Activated B cell treated with CpG ODN at 0.5 μM for 24 hours (primary cell): ENCODE measurements around the gene TSPAN31. TPM values are rescaled to one million over a fixed set of nuclear protein-coding genes. Genes with fewer than 3 reads are reported as not detected.

ENCODE experiments used
- ATAC-seq: fragments of 200-7000 bp; cut with Tn5 transposase; one replicate; pipeline ENCODE4 v1.10.0; 2021; ENCODE audit warnings: low read depth, mild to moderate bottlenecking, moderate library complexity
- CTCF ChIA-PET: fragments of 350-600 bp; sonication (Branson Sonifier 250); formaldehyde crosslinking; loops from one replicate; lab custom pipeline; 2021; ENCODE audit warnings: antibody characterized with exemption; lab: Charles Lee
- POLR2A ChIA-PET: fragments of 350-600 bp; sonication (Branson Sonifier 250); formaldehyde crosslinking; loops from one replicate; lab custom pipeline; 2021; ENCODE audit warnings: antibody characterized with exemption; lab: Charles Lee
- DNase-seq: peaks from one replicate; pipeline ENCODE4 v3.0.0; 2022
- H3K27ac Mint-ChIP-seq: one replicate; pipeline ENCODE4 v1.8.0; 2020; ENCODE audit warnings: mixed read lengths
- H3K27me3 Mint-ChIP-seq: one replicate; pipeline ENCODE4 v1.8.0; 2021; ENCODE audit warnings: mixed read lengths
- H3K36me3 Mint-ChIP-seq: one replicate; pipeline ENCODE4 v1.8.0; 2021; ENCODE audit warnings: low read depth, mixed read lengths
- H3K4me1 Mint-ChIP-seq: one replicate; pipeline ENCODE4 v1.8.0; 2021; ENCODE audit warnings: mixed read lengths
- H3K4me3 Mint-ChIP-seq: one replicate; pipeline ENCODE4 v1.8.0; 2020; ENCODE audit warnings: mild to moderate bottlenecking, mixed read lengths
- H3K9me3 Mint-ChIP-seq: one replicate; pipeline ENCODE4 v1.8.0; 2020; ENCODE audit warnings: mixed read lengths
- CTCF ChIP-seq: fragments of 200-600 bp; IDR thresholded peaks from one replicate; pipeline ENCODE4 v1.8.0; 2022; ENCODE audit warnings: antibody characterized with exemption, mild to moderate bottlenecking
- intact Hi-C: fragments of 100-400 bp; cut with micrococcal nuclease; formaldehyde crosslinking; loops from one replicate; pipeline ENCODE4 v1.15.1; 2024
- total RNA-seq: library from RNA; stranded (reverse); gene quantifications from 2 replicates; pipeline ENCODE4 v1.2.3, GENCODE V29; 2022

Gene TSPAN31
- total RNA-seq, 1 donor from 2014 or later = 35.8 TPM

GRCh38 chr12:57725851-57726150 is 19.0 kb upstream of the TSPAN31 start:
- peaks cover 12% of the 10 kb centered on the region for H3K4me1 Mint-ChIP-seq
- peaks cover 54% of the 10 kb centered on the region for H3K36me3 Mint-ChIP-seq
- no peak for TF ChIP-seq CTCF
- ChIA-PET CTCF (no interaction called here), POLR2A (no interaction called here)
- H3K27me3 Mint-ChIP-seq = no peaks in the 10 kb centered on the region
- H3K9me3 Mint-ChIP-seq = no peaks in the 10 kb centered on the region
- no peak overlapping the region for H3K27ac Mint-ChIP-seq
- ATAC-seq = no peak
- no peak overlapping the region for H3K4me3 Mint-ChIP-seq
- DNase-seq = no peak
- intact Hi-C loops = no loop called here

GRCh38 chr12:57726151-57726883 is 18.5 kb upstream of the TSPAN31 start:
- H3K4me3 Mint-ChIP-seq = peak overlapping the region; percentile 58
- peaks cover 12% of the 10 kb centered on the region for H3K4me1 Mint-ChIP-seq
- no peak for TF ChIP-seq CTCF
- H3K27me3 Mint-ChIP-seq = no peaks in the 10 kb centered on the region
- ATAC-seq = peak; percentile 41
- intact Hi-C loops = no loop called here
- no peak overlapping the region for H3K27ac Mint-ChIP-seq
- H3K36me3 Mint-ChIP-seq = peaks cover 54% of the 10 kb centered on the region
- no peaks in the 10 kb centered on the region for H3K9me3 Mint-ChIP-seq
- ChIA-PET POLR2A (no interaction called here), CTCF (no interaction called here)
- DNase-seq = no peak

- no peak for DNase-seq
- intact Hi-C loops = no loop called here
- Mint-ChIP-seq H3K27me3 (no peaks in the 10 kb centered on the region), H3K4me3 (no peak overlapping the region), H3K36me3 (peaks cover 54% of the 10 kb centered on the region), H3K27ac (no peak overlapping the region), H3K9me3 (no peaks in the 10 kb centered on the region), H3K4me1 (peaks cover 12% of the 10 kb centered on the region)
- TF ChIP-seq CTCF = no peak
- no peak for ATAC-seq
- POLR2A ChIA-PET = no interaction called here
- CTCF ChIA-PET = no interaction called here
Measured at GRCh38 chr12:57726884-57727757, 17.7 kb upstream of the TSPAN31 start.

- ChIA-PET CTCF (no interaction called here), POLR2A (no interaction called here)
- Mint-ChIP-seq H3K9me3 (no peaks in the 10 kb centered on the region), H3K27ac (no peak overlapping the region), H3K36me3 (peaks cover 58% of the 10 kb centered on the region), H3K4me1 (peaks cover 12% of the 10 kb centered on the region), H3K4me3 (no peak overlapping the region), H3K27me3 (no peaks in the 10 kb centered on the region)
- DNase-seq = no peak
- TF ChIP-seq CTCF = no peak
- ATAC-seq = no peak
- intact Hi-C loops = no loop called here
Measured at GRCh38 chr12:57727758-57728395, 17.0 kb upstream of the TSPAN31 start.
